ENCODE results near the gene C5AR2. TPM values are rescaled to one million over a fixed set of nuclear protein-coding genes. Genes with fewer than 3 reads are reported as not detected.

C5AR2 gene
- total and polyA plus RNA-seq, 2 experiments from 2014 or later, result 0.28 TPM; not detected in 1

- Mint-ChIP-seq H3K36me3 (ENCODE audit: low read depth) (peaks cover 61% of the 10 kb centered on the region), H3K27me3 (ENCODE audit: insufficient read depth, low read depth, poor library complexity) (peaks cover 5% of the 10 kb centered on the region), H3K27ac (no peak overlapping the region), H3K4me1 (no peaks in the 10 kb centered on the region), H3K9me3 (no peaks in the 10 kb centered on the region; the same call in 2 of the 3 replicates), H3K4me3 (no peak overlapping the region)
- no peak for TF ChIP-seq JUNB (IDR thresholded peaks at IDR 0.05; ENCODE audit: unreplicated experiment)
- TF ChIP-seq EZH2phosphoT487 (IDR thresholded peaks at IDR 0.05; ENCODE audit: unreplicated experiment), result no peak
- ATAC-seq, result no peak
- Histone ChIP-seq H3K9me2 (ENCODE audit: insufficient read depth) (no peaks in the 10 kb centered on the region), H4K20me1 (replicated peaks; ENCODE audit: insufficient read depth) (peaks cover 11% of the 10 kb centered on the region), H3K27ac (ENCODE audit: low read depth) (no peak overlapping the region), H2AFZ (no peak overlapping the region), H3K27me3 (ENCODE audit: insufficient read depth) (no peaks in the 10 kb centered on the region), H3K79me2 (replicated peaks; ENCODE audit: insufficient read depth) (no peaks in the 10 kb centered on the region), H3K36me3 (ENCODE audit: insufficient read depth) (peaks cover 17% of the 10 kb centered on the region), H3K4me2 (no peak overlapping the region), H3F3A (replicated peaks; ENCODE audit: low read depth) (no peaks in the 10 kb centered on the region), H3K4me1 (ENCODE audit: insufficient read depth) (no peaks in the 10 kb centered on the region), H3K4me3 (no peak overlapping the region)
- DNase-seq (ENCODE audit: low spot score), result no peak
These were observed 39.3 kb downstream of the C5AR2 start for GRCh38 chr19:47371261-47371660.

- H3K4me1 Mint-ChIP-seq, result no peaks in the 10 kb centered on the region
- no peaks in the 10 kb centered on the region for H3K79me2 ChIP-seq (replicated peaks; ENCODE audit: insufficient read depth)
- no peak overlapping the region for H3K4me3 Mint-ChIP-seq
- no peaks in the 10 kb centered on the region for H3K4me1 ChIP-seq (ENCODE audit: insufficient read depth)
- no peaks in the 10 kb centered on the region for H3K9me2 ChIP-seq (ENCODE audit: insufficient read depth)
- H3F3A ChIP-seq (replicated peaks; ENCODE audit: low read depth), result no peaks in the 10 kb centered on the region
- H4K20me1 ChIP-seq (replicated peaks; ENCODE audit: insufficient read depth), result peaks cover 11% of the 10 kb centered on the region
- H3K4me3 ChIP-seq, result no peak overlapping the region
- H3K27ac Mint-ChIP-seq, result no peak overlapping the region
- no peak overlapping the region for H3K4me2 ChIP-seq
- H3K36me3 ChIP-seq (ENCODE audit: insufficient read depth), result peaks cover 10% of the 10 kb centered on the region
- no peaks in the 10 kb centered on the region; the same call in 2 of the 3 replicates for H3K9me3 Mint-ChIP-seq
- H2AFZ ChIP-seq, result no peak overlapping the region
- no peaks in the 10 kb centered on the region for H3K27me3 ChIP-seq (ENCODE audit: insufficient read depth)
- H3K27me3 Mint-ChIP-seq (ENCODE audit: insufficient read depth, low read depth, poor library complexity), result peaks cover 5% of the 10 kb centered on the region
- DNase-seq (ENCODE audit: low spot score) (no peak), ATAC-seq (no peak)
- no peak overlapping the region for H3K27ac ChIP-seq (ENCODE audit: low read depth)
- peaks cover 58% of the 10 kb centered on the region for H3K36me3 Mint-ChIP-seq (ENCODE audit: low read depth)
- TF ChIP-seq EZH2 (IDR thresholded peaks at IDR 0.05; ENCODE audit: low read depth, unreplicated experiment), result no peak
- TF ChIP-seq JUNB (IDR thresholded peaks at IDR 0.05; ENCODE audit: unreplicated experiment), result no peak
- TF ChIP-seq ETS1 (IDR thresholded peaks at IDR 0.05), result no peak
- no peak for TF ChIP-seq POLR2AphosphoS5 (IDR thresholded peaks at IDR 0.05; ENCODE audit: low read depth)
- TF ChIP-seq ZNF331 (CRISPR knock-in tag; IDR thresholded peaks at IDR 0.05; ENCODE audit: low read depth), result no peak
- no peak for TF ChIP-seq CREB1 (CRISPR knock-in tag; IDR thresholded peaks at IDR 0.05; ENCODE audit: low read depth)
- TF ChIP-seq STAT1 (IDR thresholded peaks at IDR 0.05; ENCODE audit: unreplicated experiment), result no peak
- TF ChIP-seq ZNF114 (CRISPR knock-in tag; IDR thresholded peaks at IDR 0.05), result no peak
- no peak for TF ChIP-seq CTCF (conservative IDR thresholded peaks at IDR 0.05; ENCODE audit: low read depth in 2 of 2)
- TF ChIP-seq NANOG (IDR thresholded peaks at IDR 0.05; ENCODE audit: borderline replicate concordance), result no peak
- TF ChIP-seq EZH2phosphoT487 (IDR thresholded peaks at IDR 0.05; ENCODE audit: unreplicated experiment), result no peak
- TF ChIP-seq ZNF462 (CRISPR knock-in tag; IDR thresholded peaks at IDR 0.05), result no peak
These were observed 40.6 kb downstream of the C5AR2 start for GRCh38 chr19:47372603-47373002.

Data from GM23338 (cell line).